Colonic mucosa (tissue), 4 donors: ENCODE results near the gene BLVRA. TPM values are rescaled to one million over a fixed set of nuclear protein-coding genes. Genes with fewer than 3 reads are reported as not detected.
A peak's percentile ranks its signal among the peaks of the same experiment; 100 is the strongest.
"Not testable (repeated sequence)": the region's sequence is repeated elsewhere in the genome, so short reads cannot be mapped to it uniquely, and the experiment has no call there.

Source experiments
- DNase-seq: peaks from one replicate; pipeline ENCODE4 v3.0.0-alpha.2; 2020
- H3K27ac ChIP-seq: fragments of 200-600 bp; one replicate; pipeline ENCODE4 v1.8.0; 2021
- H3K27me3 ChIP-seq: fragments of 200-600 bp; one replicate; pipeline ENCODE4 v1.8.0; 2021
- H3K36me3 ChIP-seq: fragments of 200-600 bp; one replicate; pipeline ENCODE4 v1.8.0; 2021
- H3K4me1 ChIP-seq: fragments of 200-600 bp; one replicate; pipeline ENCODE4 v1.8.0; 2021; ENCODE audit warnings: mild to moderate bottlenecking
- H3K4me3 ChIP-seq: fragments of 200-600 bp; one replicate; pipeline ENCODE4 v1.8.0; 2021
- H3K9ac ChIP-seq, 2 donors: one replicate each; pipeline ENCODE4 v1.7.0; 2013; ENCODE audit warnings: control low read depth in 2 of 2, low read depth in 2 of 2, low read length in 2 of 2
- H3K9me3 ChIP-seq: fragments of 200-600 bp; one replicate; pipeline ENCODE4 v1.8.0; 2021
- CTCF ChIP-seq: fragments of 200-600 bp; IDR thresholded peaks from one replicate; pipeline ENCODE4 v1.8.0; 2022; ENCODE audit warnings: antibody characterized with exemption, mild to moderate bottlenecking
- intact Hi-C: fragments of 100-400 bp; cut with DNase I; formaldehyde crosslinking; loops from one replicate; pipeline ENCODE4 v1.14.1; 2022
- total RNA-seq, 2 donors: library from RNA; stranded (reverse); fragmentation: NEBNext Ultra II Directional in 1 of 2; extraction: Animal tissue kit (Norgen Biotek cat#: 25700) in 1 of 2; gene quantifications; one replicate each; pipeline ENCODE4 v1.2.1, GENCODE V29; 2021
- donor health status: healthy.
- donor health status: DM: no; HTN: no; CAD: no.
- donor health status: DM: no; HTN: no; CAD: no.

BLVRA gene
- total RNA-seq = 10 to 100 TPM in 1 of 2 donors, 1 to 10 TPM in 1; 5.4 to 14.7 TPM

GRCh38 chr7:43758029-43758821 is at the start of gene BLVRA:
TSS of gene BLVRA (plus strand) at chr7:43758680. CDS start at chr7:43771159, 12,479 bp downstream.
- DNase-seq = peak; percentile 63
- no peaks in the 10 kb centered on the region for H3K4me1 ChIP-seq
- H3K36me3 ChIP-seq = no peaks in the 10 kb centered on the region
- H3K9ac ChIP-seq = peak within 1 kb of the TSS; percentile 49 to 79
- peak within 1 kb of the TSS; percentile 78 for H3K27ac ChIP-seq
- intact Hi-C loops = no loop called here
- no peaks in the 10 kb centered on the region for H3K9me3 ChIP-seq
- H3K4me3 ChIP-seq = peak within 1 kb of the TSS; percentile 74
- TF ChIP-seq CTCF = no peak
- H3K27me3 ChIP-seq = no peaks in the 10 kb centered on the region

- H3K9me3 ChIP-seq = no peaks in the 10 kb centered on the region
- no peaks in the 10 kb centered on the region for H3K27me3 ChIP-seq
- TF ChIP-seq CTCF = no peak
- H3K36me3 ChIP-seq = no peaks in the 10 kb centered on the region
- no peak overlapping the region for H3K4me3 ChIP-seq
- no peaks in the 10 kb centered on the region for H3K4me1 ChIP-seq
- intact Hi-C loops = no loop called here
- DNase-seq = no peak
- H3K27ac ChIP-seq = no peak overlapping the region
- H3K9ac ChIP-seq = no peak overlapping the region
These were observed 47.0 kb upstream of the BLVRA start for GRCh38 chr7:43711503-43711902.

- H3K9me3 ChIP-seq, H3K4me3 ChIP-seq, DNase-seq, intact Hi-C loops, H3K9ac ChIP-seq, H3K36me3 ChIP-seq, H3K27ac ChIP-seq, H3K4me1 ChIP-seq, H3K27me3 ChIP-seq: not testable (repeated sequence)
These were observed 42.5 kb upstream of the BLVRA start for GRCh38 chr7:43715966-43716365.

- Histone ChIP-seq H3K36me3 (no peaks in the 10 kb centered on the region), H3K27ac (no peak overlapping the region), H3K9me3 (no peaks in the 10 kb centered on the region), H3K27me3 (no peaks in the 10 kb centered on the region), H3K4me1 (no peaks in the 10 kb centered on the region), H3K4me3 (no peak overlapping the region), H3K9ac (no peak overlapping the region)
- no peak for TF ChIP-seq CTCF
- intact Hi-C loops = no loop called here
- DNase-seq = no peak
These were observed 41.9 kb upstream of the BLVRA start for GRCh38 chr7:43716598-43716997.

GRCh38 chr7:43721193-43721806 is 37.2 kb upstream of the BLVRA start:
- Histone ChIP-seq H3K27me3 (no peaks in the 10 kb centered on the region), H3K36me3 (no peaks in the 10 kb centered on the region), H3K4me3 (no peak overlapping the region), H3K27ac (no peak overlapping the region), H3K4me1 (no peaks in the 10 kb centered on the region), H3K9me3 (no peaks in the 10 kb centered on the region), H3K9ac (no peak overlapping the region)
- peak; percentile 56 for TF ChIP-seq CTCF
- no peak for DNase-seq
- intact Hi-C loops = loop anchor here (5.0 kb wide), 2 partner anchors 116 to 139 kb away; partner anchors contain the start of gene STK17A

- H3K27me3 ChIP-seq = no peaks in the 10 kb centered on the region
- no peak overlapping the region for H3K27ac ChIP-seq
- DNase-seq = no peak
- no peaks in the 10 kb centered on the region for H3K9me3 ChIP-seq
- no peak overlapping the region for H3K9ac ChIP-seq
- H3K36me3 ChIP-seq = no peaks in the 10 kb centered on the region
- H3K4me3 ChIP-seq = no peak overlapping the region
- no peak for TF ChIP-seq CTCF
- no peaks in the 10 kb centered on the region for H3K4me1 ChIP-seq
- intact Hi-C loops = loop anchor here (5.0 kb wide), 2 partner anchors 114 to 141 kb away; partner anchors contain the start of gene STK17A
These were observed 35.5 kb upstream of the BLVRA start for GRCh38 chr7:43723007-43723341.
